Neuronal stem cell (in vitro differentiated cells): Measurements from ENCODE around the gene SLC28A3.

Experiments used
- DNase-seq: peaks from one replicate; pipeline ENCODE4 v3.0.0-alpha.2; 2013; ENCODE audit warnings: low spot score
- H2AFZ ChIP-seq: one replicate; pipeline ENCODE4 v1.6.1; 2013; ENCODE audit warnings: mild to moderate bottlenecking, low read length, inconsistent platforms
- H2AK5ac ChIP-seq: 2 replicates; pipeline ENCODE4 v1.6.1; 2013; ENCODE audit warnings: low read depth, mild to moderate bottlenecking, inconsistent platforms, low read length, moderate library complexity, mixed read lengths
- H2BK120ac ChIP-seq: 2 replicates; pipeline ENCODE4 v1.6.1; 2013; ENCODE audit warnings: low read depth, mild to moderate bottlenecking, inconsistent platforms, low read length, moderate library complexity, mixed read lengths
- H2BK12ac ChIP-seq: one replicate; pipeline ENCODE4 v1.6.1; 2013; ENCODE audit warnings: low read length, inconsistent platforms
- H2BK15ac ChIP-seq: 2 replicates; pipeline ENCODE4 v1.6.1; 2013; ENCODE audit warnings: mild to moderate bottlenecking, low read length, inconsistent platforms, mixed read lengths
- H2BK5ac ChIP-seq: one replicate; pipeline ENCODE4 v1.6.1; 2013; ENCODE audit warnings: inconsistent platforms, mild to moderate bottlenecking, low read length, moderate library complexity
- H3K14ac ChIP-seq: one replicate; pipeline ENCODE4 v1.6.1; 2013; ENCODE audit warnings: low read length, inconsistent platforms
- H3K18ac ChIP-seq: 2 replicates; pipeline ENCODE4 v1.6.1; 2013; ENCODE audit warnings: low read length, inconsistent platforms
- H3K23ac ChIP-seq: 2 replicates; pipeline ENCODE4 v1.6.1; 2013; ENCODE audit warnings: low read depth, mild to moderate bottlenecking, mixed read lengths, low read length, inconsistent platforms; ENCODE audit not compliant: poor library complexity
- H3K27ac ChIP-seq: replicated peaks from 3 replicates; pipeline ENCODE4 v1.5.1; 2013; ENCODE audit warnings: low read length, inconsistent platforms
- H3K27me3 ChIP-seq, 3 experiments: 2 replicates each; pipeline ENCODE4 v1.6.1; 2013; ENCODE audit warnings: low read length in 3 of 3, mild to moderate bottlenecking in 2 of 3, inconsistent platforms in 1 of 3, low read depth in 1 of 3, mixed read lengths in 1 of 3, moderate library complexity in 1 of 3; ENCODE audit not compliant: control insufficient read depth in 3 of 3, insufficient read depth in 3 of 3
- H3K36me3 ChIP-seq, 2 donors: replicated peaks in 1 of 2; 2 replicates each; pipeline ENCODE4 v1.6.1; 2013; ENCODE audit warnings: low read length in 2 of 2; ENCODE audit not compliant: control insufficient read depth in 2 of 2, insufficient read depth in 2 of 2
- H3K4ac ChIP-seq: 2 replicates; pipeline ENCODE4 v1.6.1; 2013; ENCODE audit warnings: inconsistent platforms, mild to moderate bottlenecking, low read length, moderate library complexity
- H3K4me1 ChIP-seq, 2 donors: 1 replicate in 1 of 2; 2 replicates in 1 of 2; pipeline ENCODE4 v1.6.1; 2013; ENCODE audit warnings: low read length in 2 of 2, low read depth in 1 of 2; ENCODE audit not compliant: control insufficient read depth in 2 of 2, insufficient read depth in 1 of 2
- H3K4me2 ChIP-seq: one replicate; pipeline ENCODE4 v1.6.1; 2013; ENCODE audit warnings: mild to moderate bottlenecking, low read length, inconsistent platforms; ENCODE audit not compliant: insufficient read depth, poor library complexity, severe bottlenecking
- H3K4me3 ChIP-seq, 2 donors: 2 replicates each; pipeline ENCODE4 v1.5.1; 2013; ENCODE audit warnings: low read length in 2 of 2, mild to moderate bottlenecking in 2 of 2, inconsistent platforms in 1 of 2, moderate library complexity in 1 of 2
- H3K79me1 ChIP-seq: one replicate; pipeline ENCODE4 v1.6.1; 2013; ENCODE audit warnings: low read depth, mild to moderate bottlenecking, inconsistent platforms, low read length, moderate library complexity
- H3K9ac ChIP-seq: one replicate; pipeline ENCODE4 v1.6.1; 2013; ENCODE audit warnings: mild to moderate bottlenecking, low read depth, low read length, inconsistent platforms; ENCODE audit not compliant: poor library complexity
- H3K9me3 ChIP-seq, 2 donors: replicated peaks in 1 of 2; 2 replicates each; pipeline versions ENCODE3 to v1.6.1; 2013; ENCODE audit warnings: low read length in 2 of 2, mild to moderate bottlenecking in 2 of 2, inconsistent platforms in 1 of 2, low read depth in 1 of 2, mixed read lengths in 1 of 2, moderate library complexity in 1 of 2; ENCODE audit not compliant: control insufficient read depth in 2 of 2, insufficient read depth in 1 of 2
- H4K8ac ChIP-seq: one replicate; pipeline ENCODE4 v1.6.1; 2013; ENCODE audit warnings: low read depth, mild to moderate bottlenecking, inconsistent platforms, low read length, moderate library complexity
- H4K91ac ChIP-seq: one replicate; pipeline ENCODE4 v1.6.1; 2013; ENCODE audit warnings: low read length, low read depth, mild to moderate bottlenecking, inconsistent platforms; ENCODE audit not compliant: poor library complexity
- WGBS, 2 donors: extraction: QIAGEN DNeasy Blood & Tissue Kit; methylation state at CpG; one replicate each; pipeline ENCODE4 v1.1.7; 2013; ENCODE audit warnings: missing lambda C conversion rate in 2 of 2, mixed read lengths in 1 of 2; ENCODE audit not compliant: insufficient read length in 2 of 2, insufficient replicate concordance in 1 of 2; ENCODE audit errors: extremely low coverage in 2 of 2; 5-methylcytosine and 5-hydroxymethylcytosine counted together

The SLC28A3 gene

DNA sequence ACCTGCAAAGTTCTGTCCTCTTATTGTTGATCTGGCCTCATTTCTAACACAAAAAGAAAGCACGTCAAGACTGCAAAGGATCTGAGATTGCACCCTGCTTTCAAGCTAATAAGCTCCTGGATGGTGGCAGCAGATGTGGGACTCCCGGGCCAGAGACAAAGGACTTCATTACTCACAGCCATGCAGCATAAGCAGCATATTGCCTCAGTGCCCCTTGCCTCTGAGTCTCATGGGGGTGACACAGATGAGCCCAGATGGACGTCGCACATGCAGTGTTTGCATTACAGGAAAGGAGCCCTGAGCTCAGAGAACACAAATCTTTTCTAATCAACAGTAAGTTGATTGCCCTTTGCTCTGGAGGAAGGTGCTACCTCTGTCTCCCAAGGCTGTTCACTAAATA, 105.0 kb downstream of the SLC28A3 start:
- no peaks in the 10 kb centered on the region for H3K36me3 ChIP-seq
- no peak overlapping the region for H4K8ac ChIP-seq
- no peaks in the 10 kb centered on the region for H3K27me3 ChIP-seq
- no peak overlapping the region for H3K4me2 ChIP-seq
- no peak overlapping the region for H3K27ac ChIP-seq
- DNase-seq: no peak
- no peak overlapping the region for H3K18ac ChIP-seq
- H3K4ac ChIP-seq: no peak overlapping the region
- H2AFZ ChIP-seq: no peak overlapping the region
- no peak overlapping the region for H3K9ac ChIP-seq
- H3K9me3 ChIP-seq: peaks cover 0 to 5% of the 10 kb centered on the region in 2 donors
- H2BK120ac ChIP-seq: no peak overlapping the region
- H2BK12ac ChIP-seq: no peak overlapping the region
- H3K23ac ChIP-seq: no peak overlapping the region
- no peak overlapping the region for H3K14ac ChIP-seq
- WGBS, 2 donors: no CpG with 5 or more reads among the region's 4 CpGs
- H3K4me3 ChIP-seq: no peak overlapping the region
- no peaks in the 10 kb centered on the region for H3K79me1 ChIP-seq
- H2AK5ac ChIP-seq: no peak overlapping the region
- peaks cover 0 to 2% of the 10 kb centered on the region in 2 donors for H3K4me1 ChIP-seq
- H2BK5ac ChIP-seq: no peak overlapping the region
- H4K91ac ChIP-seq: no peak overlapping the region
- H2BK15ac ChIP-seq: no peak overlapping the region

DNA sequence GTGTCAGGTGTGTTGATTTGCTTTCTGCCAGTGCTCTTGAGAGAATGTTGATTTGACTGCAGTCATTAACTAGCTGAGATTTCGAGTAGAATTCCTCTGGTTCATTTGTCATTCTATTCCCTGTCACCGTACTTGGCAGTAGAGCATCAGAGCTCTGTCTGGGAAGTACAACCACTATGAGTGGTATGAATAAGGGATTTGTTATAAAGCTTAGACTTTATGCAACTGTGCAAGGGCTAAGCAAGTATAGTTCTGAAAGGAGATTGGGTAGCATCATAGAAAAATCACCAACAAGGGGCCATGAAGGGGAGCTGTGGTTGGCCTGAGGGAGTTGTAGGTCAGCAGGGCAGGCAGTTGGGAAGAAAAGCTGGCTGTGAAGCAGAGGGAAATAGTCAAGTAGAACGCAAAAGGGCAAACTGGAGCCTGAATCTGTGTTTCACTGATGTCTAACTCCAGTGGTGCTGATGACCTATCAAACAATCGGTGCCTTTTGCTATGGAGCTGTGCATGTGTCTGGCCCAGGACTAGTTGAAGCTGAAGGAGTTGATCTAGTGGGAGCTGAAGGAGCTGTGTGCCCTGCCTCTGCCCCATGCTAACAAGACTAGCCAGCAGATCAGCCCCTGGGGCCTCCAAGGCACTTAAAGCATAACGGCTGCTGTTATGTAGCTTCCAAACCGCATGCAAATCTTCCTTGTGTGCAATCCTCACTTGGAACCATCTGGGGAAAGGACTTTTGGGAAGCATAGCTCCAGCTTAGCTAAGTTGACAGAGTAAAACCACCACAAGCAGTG, 110.0 kb downstream of the SLC28A3 start:
- no peak for DNase-seq
- Histone ChIP-seq H3K4ac (no peak overlapping the region), H4K8ac (no peak overlapping the region), H2BK15ac (no peak overlapping the region), H3K18ac (no peak overlapping the region), H3K36me3 (no peaks in the 10 kb centered on the region), H4K91ac (no peak overlapping the region), H3K79me1 (no peaks in the 10 kb centered on the region), H3K9me3 (no peaks in the 10 kb centered on the region), H3K4me1 (peaks cover 2 to 8% of the 10 kb centered on the region in 2 donors), H2AK5ac (no peak overlapping the region), H3K4me2 (no peak overlapping the region), H3K14ac (no peak overlapping the region), H3K27me3 (peaks cover 0 to 5% (median 0%) of the 10 kb centered on the region in 3 experiments), H3K23ac (no peak overlapping the region), H2BK120ac (no peak overlapping the region), H3K4me3 (no peak overlapping the region), H2BK12ac (no peak overlapping the region), H2BK5ac (no peak overlapping the region), H3K27ac (no peak overlapping the region), H2AFZ (no peak overlapping the region), H3K9ac (no peak overlapping the region)
- no CpG with 5 or more reads among the region's 6 CpGs for WGBS, 2 donors

DNA sequence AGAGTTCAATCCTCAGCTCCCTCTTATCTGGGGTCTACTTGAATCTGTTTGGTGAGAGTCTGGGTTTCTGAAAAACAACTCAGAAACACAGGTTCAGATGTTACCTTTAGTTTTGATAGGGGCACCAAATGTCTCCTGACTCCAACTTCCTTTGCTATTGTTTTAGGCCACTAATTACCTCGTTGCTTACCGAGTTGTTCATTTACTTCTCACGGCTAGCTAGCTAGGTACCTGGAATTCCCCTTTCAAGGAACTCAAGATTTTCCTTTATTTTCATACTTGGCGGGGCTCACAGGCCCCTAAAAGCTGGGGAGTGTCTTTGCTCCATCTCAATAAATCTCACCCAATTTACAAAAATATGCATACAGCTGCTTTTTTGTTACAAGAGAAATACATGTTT, 111.4 kb downstream of the SLC28A3 start:
- Histone ChIP-seq H3K4me2 (no peak overlapping the region), H3K23ac (no peak overlapping the region), H4K8ac (no peak overlapping the region), H3K27me3 (peaks cover 0 to 5% (median 0%) of the 10 kb centered on the region in 3 experiments), H3K9me3 (no peaks in the 10 kb centered on the region), H3K27ac (no peak overlapping the region), H2BK15ac (no peak overlapping the region), H3K4me1 (peaks cover 2 to 8% of the 10 kb centered on the region in 2 donors), H3K18ac (no peak overlapping the region), H3K79me1 (no peaks in the 10 kb centered on the region), H2AFZ (no peak overlapping the region), H2BK120ac (no peak overlapping the region), H3K4me3 (no peak overlapping the region), H3K36me3 (no peaks in the 10 kb centered on the region), H3K9ac (no peak overlapping the region), H2AK5ac (no peak overlapping the region), H2BK12ac (no peak overlapping the region), H3K4ac (no peak overlapping the region), H3K14ac (no peak overlapping the region), H2BK5ac (no peak overlapping the region), H4K91ac (no peak overlapping the region)
- no peak for DNase-seq
- no CpG with 5 or more reads among the region's 4 CpGs for WGBS, 2 donors

DNA sequence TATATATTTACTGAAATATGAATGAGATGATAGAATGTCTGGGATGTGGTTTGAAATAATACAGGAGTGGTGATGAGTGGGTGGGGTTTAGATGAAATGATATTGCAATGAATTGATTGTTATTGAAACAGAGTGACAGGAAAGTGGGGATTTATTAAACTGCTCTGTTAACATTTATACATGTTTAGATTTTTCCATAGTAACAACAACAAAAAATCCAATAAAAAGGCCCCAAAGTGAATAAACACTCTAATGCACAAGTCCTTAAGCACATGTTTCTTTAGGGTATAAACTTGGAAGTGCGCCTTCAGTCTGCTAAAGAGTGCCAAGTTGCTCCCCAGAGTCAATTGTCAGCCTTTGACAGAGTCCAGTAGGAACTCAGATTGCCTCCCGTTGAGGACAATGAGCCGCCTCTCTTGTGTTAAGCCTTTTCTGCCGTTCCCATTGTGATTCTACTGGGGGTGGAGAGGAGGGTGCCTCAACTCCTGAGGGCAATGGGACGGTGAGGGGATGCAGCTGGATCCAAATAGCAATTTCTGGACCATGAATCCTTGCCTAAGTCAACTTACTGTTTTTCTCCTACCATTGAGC, 112.3 kb downstream of the SLC28A3 start:
- H2BK5ac ChIP-seq: no peak overlapping the region
- no peak overlapping the region for H4K91ac ChIP-seq
- no peak overlapping the region for H3K18ac ChIP-seq
- no peaks in the 10 kb centered on the region for H3K9me3 ChIP-seq
- WGBS, 2 donors: no CpG with 5 or more reads among the region's 5 CpGs
- peaks cover 0 to 5% (median 0%) of the 10 kb centered on the region in 3 experiments for H3K27me3 ChIP-seq
- peak; percentile 27 for DNase-seq
- no peak overlapping the region for H3K4me2 ChIP-seq
- H3K27ac ChIP-seq: no peak overlapping the region
- H2BK15ac ChIP-seq: no peak overlapping the region
- no peak overlapping the region for H3K4ac ChIP-seq
- H4K8ac ChIP-seq: no peak overlapping the region
- no peak overlapping the region for H3K23ac ChIP-seq
- no peak overlapping the region for H3K9ac ChIP-seq
- peaks cover 2 to 8% of the 10 kb centered on the region in 2 donors for H3K4me1 ChIP-seq
- H2AK5ac ChIP-seq: no peak overlapping the region
- no peak overlapping the region for H2BK120ac ChIP-seq
- no peaks in the 10 kb centered on the region for H3K79me1 ChIP-seq
- no peak overlapping the region for H2AFZ ChIP-seq
- H3K14ac ChIP-seq: no peak overlapping the region
- no peak overlapping the region for H3K4me3 ChIP-seq
- no peak overlapping the region for H2BK12ac ChIP-seq
- no peaks in the 10 kb centered on the region for H3K36me3 ChIP-seq
